ENCODE measurements around the gene RARA.

The RARA gene

DNA sequence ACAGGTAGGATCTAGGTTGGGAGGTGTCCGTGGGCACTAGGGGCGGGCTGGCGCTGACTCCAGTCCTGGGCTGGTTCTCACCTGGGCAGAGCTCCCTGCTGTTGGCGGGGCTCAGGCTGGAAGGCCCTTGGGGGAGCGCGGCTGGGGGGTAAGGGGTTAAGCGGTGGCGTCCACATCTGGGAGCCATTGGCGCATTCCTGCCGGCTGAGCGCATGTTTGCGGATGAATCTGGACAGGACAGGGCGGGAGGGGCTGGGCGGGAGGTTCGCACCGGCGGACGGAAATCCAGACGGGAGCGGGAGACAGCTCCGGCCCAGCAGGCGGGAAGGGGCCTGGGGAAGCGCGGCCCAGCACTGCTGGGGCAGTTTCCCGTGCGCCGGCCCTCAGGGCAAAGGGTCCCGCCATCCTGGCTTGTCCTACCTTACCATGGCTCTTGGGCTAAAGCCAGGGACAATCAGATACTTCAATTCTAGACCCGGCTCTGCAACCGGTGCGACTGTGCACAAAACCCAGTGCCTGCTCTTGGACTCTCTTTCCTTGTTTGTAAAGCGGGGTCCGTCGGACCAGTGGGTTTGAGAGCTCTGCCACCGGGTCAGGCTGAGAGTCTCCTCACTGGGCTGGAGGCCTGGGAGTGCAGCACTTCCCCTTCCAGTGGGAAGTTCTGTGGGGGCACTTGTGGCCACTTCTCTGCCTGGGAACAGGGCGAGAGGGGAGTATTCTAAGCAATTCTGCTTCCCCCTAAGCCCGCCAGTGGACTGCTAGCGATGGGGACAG is 7.8 kb downstream of the RARA start:
- no peak for DNase-seq (ENCODE audit: low read depth in 2 of 2)

DNA sequence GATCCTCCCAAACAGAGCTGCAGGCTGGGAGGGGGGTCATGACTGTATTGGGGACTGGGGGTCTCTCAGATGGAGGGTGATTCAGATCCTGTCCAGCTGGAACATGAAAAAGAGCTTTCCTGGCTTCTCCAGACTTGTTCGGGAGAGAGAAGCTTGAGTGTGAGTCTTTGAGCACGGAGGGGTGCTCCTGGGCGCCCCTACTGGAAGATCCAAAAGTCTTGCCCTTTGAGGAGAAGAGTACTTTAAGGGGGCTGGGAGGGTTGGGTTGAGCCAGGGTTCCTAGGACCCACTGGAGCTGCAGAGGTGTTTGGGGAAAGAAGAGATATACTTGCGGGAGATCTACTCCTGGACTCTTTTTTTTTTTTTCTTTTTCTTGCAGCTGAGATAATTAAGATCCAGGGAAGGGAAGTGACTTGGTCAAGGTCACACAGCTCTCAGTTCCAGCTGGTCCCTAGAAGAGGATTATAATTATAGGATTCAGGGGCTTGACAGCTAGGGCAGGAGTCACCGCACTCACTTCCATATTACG is 8.4 kb downstream of the RARA start:
- DNase-seq (ENCODE audit: low read depth in 2 of 2) = no peak

DNA sequence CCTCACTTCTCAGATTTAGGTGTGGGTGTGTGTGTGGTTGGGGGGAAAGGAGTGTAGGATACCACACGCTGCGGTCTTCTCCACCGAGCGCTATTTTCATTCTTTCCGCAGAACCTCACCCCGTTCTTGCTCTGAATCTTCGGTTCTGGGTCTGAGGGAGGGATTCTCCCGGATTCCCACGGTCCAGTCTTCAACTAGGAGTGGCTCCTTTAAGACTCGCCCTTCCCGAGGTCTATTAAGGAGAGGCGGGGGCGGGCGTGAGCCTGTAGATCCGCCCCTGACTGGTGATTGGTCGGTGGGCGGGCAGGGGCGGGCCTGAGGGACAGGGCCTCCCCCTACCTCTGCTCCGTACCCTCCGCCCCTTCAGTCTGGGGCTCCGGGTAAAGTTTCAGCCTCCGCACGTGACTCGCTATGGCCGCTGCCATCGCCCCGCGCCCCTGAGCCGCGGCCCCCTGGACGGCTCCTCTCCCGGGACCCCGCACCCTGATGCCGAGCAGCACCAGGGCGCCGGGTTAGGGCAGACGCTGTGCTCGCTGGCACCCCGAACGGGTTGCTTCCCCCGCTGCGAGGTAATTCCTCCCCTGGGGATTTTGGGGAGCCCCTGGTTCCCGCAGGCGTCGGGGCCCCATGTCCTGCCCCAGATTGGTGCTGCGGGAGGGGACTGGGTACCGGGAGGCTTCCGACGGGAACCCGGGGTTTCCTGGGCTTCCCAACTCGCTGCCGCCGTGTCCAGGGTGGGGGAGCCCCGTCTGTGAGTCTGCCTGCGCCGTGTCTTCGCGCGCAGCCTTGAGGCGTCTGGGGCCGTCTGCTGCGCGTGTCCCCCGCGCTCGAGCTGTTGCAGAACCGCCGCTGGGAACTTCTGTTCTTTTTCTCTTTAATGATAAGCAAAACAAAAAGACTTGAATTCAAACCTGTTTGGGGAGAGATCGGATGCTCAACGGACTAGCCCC is 9.2 kb downstream of the RARA start:
- DNase-seq (ENCODE audit: low read depth in 2 of 2) = peak; percentile 88 to 92

DNA sequence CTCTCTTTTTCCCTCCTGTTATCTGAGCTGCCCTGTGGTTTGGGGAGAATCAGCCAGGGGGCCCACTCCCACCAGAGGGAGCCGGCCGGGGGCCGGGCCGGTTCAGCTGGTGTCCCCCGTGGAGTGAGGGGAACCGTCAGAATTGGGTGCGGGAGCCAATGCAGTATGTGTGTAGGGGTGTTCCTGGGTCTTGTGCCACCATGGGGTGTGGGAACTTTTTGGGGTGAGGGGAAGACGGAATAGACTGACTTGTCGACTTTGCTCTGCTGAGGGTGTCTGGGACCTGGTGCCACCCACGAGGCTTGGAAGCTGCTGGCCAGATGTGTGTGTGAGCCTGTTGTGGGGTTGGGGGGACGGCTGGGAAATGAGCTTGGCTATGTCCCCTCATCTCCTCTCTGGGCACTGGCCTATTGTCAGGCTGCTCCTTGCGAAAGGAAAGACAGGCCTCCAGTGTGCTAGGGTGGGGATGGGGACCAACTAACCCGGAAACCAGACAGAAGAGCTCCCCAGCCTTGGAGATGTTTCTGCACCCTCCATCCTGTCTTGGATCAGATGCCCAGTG is 9.9 kb downstream of the RARA start:
- no peak for DNase-seq (ENCODE audit: low read depth in 2 of 2)

DNA sequence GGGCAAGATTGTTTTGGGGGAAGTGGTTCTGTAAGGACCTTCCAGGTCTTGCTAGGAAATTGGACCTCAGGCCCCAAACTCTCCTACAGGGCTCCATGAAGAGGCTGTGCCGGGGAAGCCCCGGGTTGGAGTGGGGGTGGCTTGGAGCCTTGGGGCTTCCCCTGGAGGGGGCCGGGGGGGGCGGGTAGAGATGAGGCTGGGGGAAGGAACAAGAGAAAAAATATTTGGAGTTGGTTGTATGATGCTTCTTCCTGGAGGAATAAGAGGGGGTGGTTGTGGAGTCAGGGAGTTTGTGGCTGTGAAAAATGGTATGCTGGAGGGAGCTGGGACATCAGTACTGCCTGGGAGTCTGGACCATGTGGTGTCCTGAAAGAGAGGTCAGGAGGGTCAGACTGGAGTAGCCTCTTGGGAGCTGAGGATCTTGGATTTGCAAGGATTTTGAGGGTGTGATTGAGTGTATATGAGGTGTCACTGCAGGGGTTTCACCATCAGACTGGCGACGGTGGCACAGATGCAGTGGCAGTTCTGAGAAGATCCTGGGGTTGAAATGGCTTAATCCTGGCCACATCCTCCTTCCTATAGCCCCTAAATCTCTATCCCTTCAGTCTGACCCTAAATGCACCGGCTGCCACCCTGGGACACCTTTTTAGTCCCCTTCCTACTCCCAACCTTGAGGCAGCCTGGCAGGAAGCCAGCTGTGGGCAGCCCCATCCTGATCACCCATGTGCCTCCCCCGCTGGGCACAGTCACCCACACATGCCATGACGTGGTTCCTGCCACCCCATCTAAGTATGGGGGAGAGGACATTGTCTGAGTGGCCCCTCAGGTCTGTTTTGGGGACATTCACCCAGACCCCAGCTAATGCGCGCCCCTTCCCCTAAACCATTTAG is 10.9 kb downstream of the RARA start:
- peak in 1 of 2 donors; percentile 43 for DNase-seq (ENCODE audit: low read depth in 2 of 2)

DNA sequence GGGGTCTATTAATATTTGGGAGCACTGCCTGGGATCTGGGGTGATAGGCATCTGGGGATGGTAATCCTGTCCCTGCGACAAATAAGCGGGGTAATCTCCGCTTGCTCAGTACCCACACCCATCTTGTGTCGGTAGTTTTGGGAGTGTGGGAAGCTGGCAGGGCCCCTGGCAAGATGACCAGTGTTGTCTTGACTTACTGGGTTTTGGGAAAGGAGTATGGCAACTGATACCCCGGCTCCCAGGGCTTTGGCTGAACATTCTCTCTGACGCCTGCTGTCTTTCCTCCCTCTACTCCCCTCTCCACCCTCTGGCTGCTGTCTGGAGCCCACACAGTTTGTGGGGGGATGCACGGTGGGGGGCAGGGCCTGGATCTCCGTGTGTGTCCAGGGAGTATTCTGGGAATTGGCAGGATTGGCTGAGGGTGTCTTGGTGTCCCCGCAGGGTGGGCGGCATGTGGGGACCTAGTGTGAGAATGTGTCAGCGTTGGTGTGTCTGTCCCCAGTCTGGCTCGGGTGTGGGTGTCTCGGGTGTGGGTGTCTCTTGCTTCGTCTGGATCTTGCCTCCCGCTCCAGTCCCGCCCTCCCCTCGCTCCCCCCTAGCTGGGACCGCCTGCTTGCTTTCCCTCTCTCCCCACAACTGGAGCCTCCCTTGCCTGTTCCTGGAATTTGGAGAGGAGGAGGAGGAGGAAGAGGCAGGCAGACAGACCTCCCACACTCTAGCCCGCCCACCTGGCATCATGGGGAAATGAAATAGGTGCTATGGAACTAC is 12.0 kb downstream of the RARA start:
- DNase-seq (ENCODE audit: low read depth in 2 of 2) = no peak

DNA sequence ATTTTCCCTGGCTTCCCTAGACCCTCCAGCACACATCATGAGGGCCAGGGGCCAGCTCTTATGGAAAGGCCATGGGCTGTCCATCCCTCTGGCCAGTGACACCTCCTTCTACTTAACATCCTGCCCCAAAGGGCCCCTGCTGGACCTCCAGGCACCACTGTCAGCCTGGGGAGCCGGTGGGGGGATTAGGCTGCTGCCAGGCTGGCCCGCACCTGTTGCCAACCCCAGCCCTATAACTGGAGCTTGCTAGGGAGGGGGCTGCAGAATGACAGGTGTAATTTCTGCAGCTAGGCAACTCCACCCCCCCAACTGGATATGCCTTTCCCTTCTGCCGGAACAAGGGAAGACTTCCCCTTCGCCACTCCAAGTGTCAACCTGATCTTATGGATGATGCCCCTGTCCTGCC is 12.5 kb downstream of the RARA start:
- no peak for DNase-seq (ENCODE audit: low read depth in 2 of 2)

DNA sequence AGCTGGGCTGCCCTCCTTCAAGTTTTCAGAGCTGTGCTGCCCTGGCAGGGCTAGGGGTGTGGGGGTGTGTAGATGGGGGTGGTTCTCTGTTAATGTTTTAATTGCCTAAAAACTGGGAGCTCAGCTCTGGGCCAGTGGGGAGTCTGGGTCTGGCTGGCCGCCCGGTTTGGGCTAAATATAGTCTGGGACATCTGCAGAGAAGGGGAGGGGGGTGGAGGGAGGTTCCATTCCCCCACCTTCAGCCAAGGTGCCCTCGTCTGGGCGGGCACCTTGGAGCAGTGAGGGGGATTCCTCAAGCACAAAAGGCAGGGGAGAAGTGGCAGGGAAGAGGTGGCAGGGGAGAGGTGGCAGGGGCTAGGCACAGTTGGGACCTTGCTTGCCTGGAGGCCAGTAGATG is 13.0 kb downstream of the RARA start:
- DNase-seq (ENCODE audit: low read depth in 2 of 2) = no peak

DNA sequence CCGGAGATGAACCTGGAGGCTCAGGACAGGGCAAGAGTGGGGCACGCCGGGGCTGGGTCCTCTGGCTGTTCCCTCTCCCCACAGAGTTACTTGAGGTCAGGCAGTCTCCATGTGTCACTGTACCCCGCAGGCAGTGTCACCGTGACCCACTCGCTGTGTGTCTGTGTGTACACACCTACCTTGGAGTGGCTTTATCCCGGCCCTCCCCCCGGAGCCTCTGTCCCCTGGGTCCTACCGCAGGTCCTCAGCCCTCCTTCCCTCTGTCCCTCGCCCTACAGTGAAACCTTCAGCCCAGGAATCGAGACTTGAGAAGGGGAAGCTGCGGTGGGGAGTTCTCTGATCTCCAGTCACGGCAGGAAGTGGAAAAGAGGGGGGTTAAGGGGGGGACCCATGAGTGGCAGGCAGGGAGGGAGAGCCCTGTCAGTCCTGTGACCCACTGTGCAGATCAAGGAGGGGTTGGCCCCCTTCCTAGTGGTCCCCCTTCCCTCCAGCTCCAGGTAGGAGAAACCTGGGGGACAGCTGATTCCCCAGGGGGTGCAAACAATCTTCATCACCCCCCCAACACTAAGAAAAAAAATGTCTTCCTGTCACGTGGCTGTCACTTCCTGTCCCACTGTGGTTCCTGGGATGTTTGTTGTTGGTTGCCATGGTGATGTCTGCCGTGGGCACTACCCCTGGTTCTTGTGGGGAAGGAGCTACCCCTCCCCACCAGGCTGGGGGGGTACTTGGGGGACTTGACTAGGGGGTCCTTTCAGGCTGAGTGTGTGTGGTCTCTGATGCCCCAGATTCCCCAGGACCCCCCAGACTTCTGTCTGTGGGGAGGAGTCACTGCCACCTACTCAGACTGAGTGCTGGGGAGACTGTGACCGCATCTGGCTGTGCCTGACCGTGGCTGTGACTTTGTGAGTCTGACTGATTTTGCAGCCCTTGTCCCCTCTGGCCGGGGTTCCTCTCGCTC is 13.7 kb downstream of the RARA start:
- peak; percentile 65 to 71 for DNase-seq (ENCODE audit: low read depth in 2 of 2)

DNA sequence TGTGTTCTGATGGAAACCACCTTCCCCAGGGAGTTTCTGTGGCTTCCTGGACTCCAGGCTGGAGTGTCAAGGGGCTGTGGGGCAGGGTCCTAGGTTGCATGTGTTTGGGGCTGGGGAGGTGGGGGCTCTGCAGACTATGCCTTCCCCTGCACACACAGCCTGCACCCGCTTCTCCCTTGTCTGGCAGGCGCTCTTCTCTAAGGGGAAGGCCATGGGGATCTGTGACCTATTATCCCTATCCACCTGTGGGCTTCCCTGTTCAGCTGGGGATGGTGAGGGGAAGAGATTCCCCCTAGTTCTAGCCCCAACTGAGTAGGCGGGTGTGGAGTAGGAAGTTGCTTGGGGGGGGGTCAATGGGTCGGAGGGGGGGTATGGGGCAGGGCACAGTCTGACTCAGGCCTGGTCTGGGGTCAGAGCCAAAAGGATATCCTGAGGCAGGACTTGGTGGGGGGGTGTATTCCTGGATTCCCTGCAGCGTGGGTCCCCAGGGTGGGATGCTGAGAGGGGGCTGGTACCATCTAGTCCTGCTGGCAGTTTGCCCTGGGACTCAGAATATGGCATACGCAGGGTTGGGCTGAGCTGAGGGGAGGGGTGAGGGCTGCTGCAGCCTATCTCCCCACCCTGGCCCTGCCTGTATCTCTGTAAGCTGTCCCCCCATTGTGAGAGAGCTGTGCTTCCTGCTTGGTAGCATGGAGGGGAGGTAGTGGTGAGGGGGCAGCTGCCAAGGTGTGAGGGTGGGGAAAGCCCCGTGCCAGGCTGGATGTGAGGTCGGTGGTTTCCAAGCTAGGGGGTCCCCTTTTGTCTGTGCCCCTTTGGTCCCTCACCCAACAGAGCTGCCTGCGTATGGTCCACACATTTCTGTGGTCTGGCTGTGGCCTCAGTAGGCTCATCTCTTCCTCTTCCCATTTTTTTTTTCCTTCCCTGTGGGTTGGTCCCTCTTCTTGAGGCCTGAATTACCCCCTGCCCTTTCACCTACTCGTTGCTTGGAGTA is 14.7 kb downstream of the RARA start:
- no peak for DNase-seq (ENCODE audit: low read depth in 2 of 2)

DNA sequence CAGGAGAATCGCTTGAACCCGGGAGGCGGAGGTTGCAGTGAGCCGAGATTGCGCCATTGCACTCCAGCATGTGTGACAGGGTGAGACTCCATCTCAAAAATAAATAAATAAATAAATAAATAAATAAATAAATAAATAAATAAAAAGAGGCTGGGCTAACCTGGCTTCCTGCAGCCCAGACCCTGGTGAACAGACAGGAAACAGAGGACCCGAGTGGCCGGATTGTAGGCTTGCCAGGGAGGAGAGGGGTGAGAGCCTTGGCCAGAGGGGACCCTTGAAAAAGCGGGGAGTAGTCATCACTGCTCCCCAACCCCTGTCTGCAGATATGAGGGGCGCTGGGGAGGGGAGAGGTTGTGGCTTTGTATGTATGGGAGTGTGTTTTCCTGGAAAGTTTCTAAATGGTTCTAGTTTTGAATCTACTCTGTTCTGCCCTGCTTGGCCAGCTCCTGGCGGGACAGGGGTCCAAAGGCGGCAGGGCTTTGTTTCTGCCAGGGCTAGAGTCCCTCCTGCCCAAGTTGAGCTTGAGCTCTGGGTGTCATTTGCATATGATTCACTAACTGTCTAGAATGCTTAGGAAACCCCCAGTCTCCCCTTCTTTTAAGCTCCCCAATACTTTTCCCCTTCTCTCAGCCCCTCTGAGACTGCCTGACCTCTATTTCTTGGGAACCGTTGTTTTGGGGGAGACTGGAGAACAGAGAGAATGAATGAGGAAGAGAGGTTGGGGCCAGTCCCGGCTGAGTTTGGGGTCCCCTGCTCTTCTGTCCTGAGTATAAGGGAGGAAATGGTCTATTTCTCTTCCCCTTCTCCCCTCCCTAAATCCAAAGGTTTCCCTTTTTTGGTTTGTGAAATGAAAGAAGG is 16.4 kb downstream of the RARA start:
- DNase-seq (ENCODE audit: low read depth in 2 of 2) = no peak

DNA sequence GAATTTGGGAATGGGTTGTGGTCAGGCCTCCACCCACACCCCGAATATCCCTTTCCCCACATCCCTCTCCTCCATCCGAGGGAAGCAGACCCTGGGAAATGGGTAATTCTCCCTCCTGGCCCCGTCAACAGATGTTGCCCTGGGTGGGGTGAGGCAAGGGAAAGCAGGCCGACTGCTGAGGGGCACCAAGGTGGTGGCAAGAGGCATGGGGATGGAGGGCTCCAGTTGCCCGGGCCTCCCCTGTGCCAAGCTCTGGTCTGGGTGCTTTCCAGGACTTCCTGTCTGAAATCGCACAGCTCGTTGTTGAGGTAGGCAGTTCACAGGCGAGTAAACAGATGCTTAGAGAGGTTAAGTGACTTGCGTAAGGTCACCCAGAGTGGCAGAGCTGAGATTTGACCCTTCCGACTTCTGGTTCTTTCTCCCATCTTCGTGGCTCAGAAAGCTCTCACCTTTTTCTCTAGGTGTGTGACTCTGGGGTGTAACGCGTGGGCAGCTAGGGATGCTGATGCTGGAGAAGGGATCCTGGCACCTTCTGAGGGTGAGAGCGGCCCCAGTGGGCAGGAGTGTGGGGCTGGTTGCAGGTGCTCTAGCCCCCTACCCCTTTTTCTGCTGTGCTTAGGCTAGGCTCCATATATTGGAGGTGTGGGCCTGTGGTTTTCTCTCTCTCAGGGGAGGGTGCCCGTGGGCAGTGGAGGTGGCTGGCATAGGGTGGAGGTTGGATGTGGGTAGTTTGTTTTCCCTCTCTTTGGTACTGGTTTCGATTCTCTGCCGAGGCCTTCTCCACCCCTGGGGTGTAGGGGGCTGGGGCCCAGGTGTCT is 17.2 kb downstream of the RARA start:
- no peak for DNase-seq (ENCODE audit: low read depth in 2 of 2)

DNA sequence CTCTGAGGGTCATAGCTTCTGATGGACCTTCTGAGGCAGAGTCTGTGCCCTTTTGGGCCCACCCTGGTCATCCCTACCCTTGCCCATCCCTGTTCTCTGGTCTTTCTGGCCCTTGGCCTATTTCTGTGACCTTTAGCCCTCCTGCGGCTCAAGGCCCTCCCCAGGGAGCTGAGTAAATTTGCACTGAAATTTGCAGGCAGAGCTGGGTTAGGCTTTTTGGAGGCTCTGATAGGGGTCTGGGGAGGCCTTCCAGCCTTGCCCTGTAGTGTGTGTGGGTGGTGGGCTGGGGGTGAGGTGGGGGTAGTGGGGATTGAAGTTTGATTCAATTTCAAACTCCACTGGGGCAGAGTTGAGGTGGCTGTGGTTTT is 17.8 kb downstream of the RARA start:
- no peak for DNase-seq (ENCODE audit: low read depth in 2 of 2)

DNA sequence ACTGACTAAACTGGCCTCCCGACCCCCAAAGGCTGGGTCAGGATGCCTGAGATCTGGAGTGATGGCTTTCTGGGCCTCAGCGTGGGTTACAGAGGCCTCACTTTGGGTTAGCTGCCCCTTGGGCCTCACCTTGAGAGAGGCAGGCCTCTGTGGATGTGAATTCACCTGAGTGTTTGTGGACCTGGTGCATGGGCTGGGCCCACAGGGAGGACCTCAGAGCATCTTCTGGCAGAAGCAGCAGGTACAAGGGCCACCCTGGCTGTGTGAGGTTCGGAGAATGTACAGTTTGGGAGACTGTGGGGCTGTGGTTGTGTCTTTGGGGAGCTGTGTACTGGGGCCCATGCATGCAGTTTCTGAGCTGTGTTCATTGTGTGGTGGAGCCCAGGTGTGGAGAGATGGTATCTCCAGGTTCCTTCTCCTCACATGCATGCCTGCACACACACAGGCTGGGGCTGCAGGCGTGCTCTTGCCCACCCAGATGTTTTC is 18.3 kb downstream of the RARA start:
- DNase-seq (ENCODE audit: low read depth in 2 of 2) = no peak

DNA sequence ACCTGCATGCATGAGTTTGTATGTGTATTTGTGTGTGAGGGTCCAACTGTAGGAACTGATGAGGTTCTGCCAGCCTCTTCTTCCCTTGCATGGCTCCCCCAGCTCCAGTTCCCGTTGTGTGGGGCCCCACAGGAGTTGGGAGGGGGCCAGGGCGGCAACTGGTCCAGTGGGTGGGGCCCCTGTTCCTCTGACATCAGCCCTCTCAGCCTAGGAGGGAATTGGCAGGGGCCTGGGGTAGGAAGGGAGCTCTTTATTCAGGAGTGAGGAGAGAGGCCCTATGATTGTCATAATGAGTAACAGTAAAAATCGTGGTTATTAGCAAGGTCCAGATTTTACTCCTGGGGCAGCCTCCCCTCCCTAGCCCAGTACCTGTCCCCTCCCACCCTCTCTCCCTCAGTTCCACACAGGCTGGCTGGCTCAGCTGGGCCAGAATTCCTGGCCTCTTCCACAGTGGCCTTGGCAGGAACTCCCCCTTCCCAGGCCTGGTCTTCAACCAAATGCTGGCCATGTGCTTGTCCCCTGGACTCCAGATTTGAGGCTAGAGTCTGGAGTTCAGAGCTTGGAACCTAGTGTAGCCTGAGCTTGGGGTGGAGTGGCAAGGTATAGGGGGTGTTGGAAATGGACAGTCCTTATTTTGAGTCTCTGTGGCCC is 18.9 kb downstream of the RARA start:
- no peak for DNase-seq (ENCODE audit: low read depth in 2 of 2)

DNA sequence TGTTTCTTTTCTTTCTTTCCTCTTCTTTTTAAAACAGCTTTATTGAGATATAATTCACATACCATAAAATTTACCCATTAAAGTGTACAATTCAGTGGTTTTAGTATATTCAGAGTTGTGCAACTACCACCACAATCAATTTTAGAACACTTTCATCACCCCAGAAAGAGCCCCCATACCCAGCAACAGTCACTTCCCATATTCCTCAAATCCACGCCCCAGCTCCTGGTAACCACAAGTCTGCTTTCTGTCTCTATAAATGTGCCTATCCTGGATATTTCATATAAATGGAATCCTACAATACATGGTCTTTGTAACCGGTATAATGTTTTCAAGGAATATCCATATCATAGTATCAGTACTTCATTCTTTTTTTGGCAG is 19.4 kb downstream of the RARA start:
- DNase-seq (ENCODE audit: low read depth in 2 of 2) = no peak

Measured in stimulated activated CD4-positive, alpha-beta T cell treated with anti-CD3 and anti-CD28 coated beads, Interleukin-15, amount 100 ng/mL, for 48 hours (primary cell).